Mucosa of stomach (tissue), 1 donor: ENCODE measurements around the gene PCP2.

ENCODE experiments used
- H3K27me3 ChIP-seq: one replicate; pipeline ENCODE4 v1.7.0; 2013; ENCODE audit warnings: mild to moderate bottlenecking, low read length; ENCODE audit not compliant: control insufficient read depth, insufficient read depth
- H3K36me3 ChIP-seq: one replicate; pipeline ENCODE4 v1.7.0; 2013; ENCODE audit warnings: low read length; ENCODE audit not compliant: control insufficient read depth, insufficient read depth
- H3K4me1 ChIP-seq: one replicate; pipeline ENCODE4 v1.7.0; 2013; ENCODE audit warnings: mild to moderate bottlenecking, low read length; ENCODE audit not compliant: control insufficient read depth, insufficient read depth
- H3K4me3 ChIP-seq: one replicate; pipeline ENCODE4 v1.7.0; 2013; ENCODE audit warnings: low read length
- H3K9ac ChIP-seq: one replicate; pipeline ENCODE4 v1.7.0; 2013; ENCODE audit warnings: mild to moderate bottlenecking, low read length, moderate library complexity
- H3K9me3 ChIP-seq: one replicate; pipeline ENCODE4 v1.7.0; 2013; ENCODE audit warnings: mild to moderate bottlenecking, low read length, moderate library complexity; ENCODE audit not compliant: control insufficient read depth
- donor health status: Pancreatic carcinoma.

Gene PCP2

GRCh38 chr19:7657131-7657751 is 23.7 kb upstream of the PCP2 start:
- Histone ChIP-seq H3K36me3 (no peaks in the 10 kb centered on the region), H3K9me3 (no peaks in the 10 kb centered on the region), H3K9ac (no peak overlapping the region), H3K4me3 (no peak overlapping the region), H3K4me1 (peaks cover 4% of the 10 kb centered on the region), H3K27me3 (peaks cover 3% of the 10 kb centered on the region)

DNA sequence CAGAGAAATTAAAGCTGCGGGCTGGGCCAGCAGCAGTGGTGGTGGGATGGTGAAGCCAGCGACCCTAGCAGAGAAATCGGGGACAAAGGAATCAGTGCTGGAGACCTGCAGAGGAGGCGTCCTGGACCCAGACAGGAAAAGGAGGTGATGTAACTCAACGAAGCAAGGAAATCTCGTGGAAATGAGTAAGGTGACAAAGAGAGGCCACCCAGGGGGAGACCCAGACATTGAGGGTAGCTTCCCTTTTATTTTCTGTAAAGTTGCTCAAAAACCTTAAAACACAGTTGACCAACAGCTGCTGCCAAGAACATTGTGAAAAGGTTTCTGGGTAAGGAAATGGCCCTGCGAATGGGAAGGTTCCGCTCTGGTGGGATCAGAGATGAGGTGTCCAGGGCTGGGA is 22.1 kb upstream of the PCP2 start:
- peaks cover 3% of the 10 kb centered on the region for H3K27me3 ChIP-seq
- peaks cover 7% of the 10 kb centered on the region for H3K4me1 ChIP-seq
- no peaks in the 10 kb centered on the region for H3K9me3 ChIP-seq
- H3K9ac ChIP-seq = no peak overlapping the region
- H3K36me3 ChIP-seq = no peaks in the 10 kb centered on the region
- no peak overlapping the region for H3K4me3 ChIP-seq

DNA sequence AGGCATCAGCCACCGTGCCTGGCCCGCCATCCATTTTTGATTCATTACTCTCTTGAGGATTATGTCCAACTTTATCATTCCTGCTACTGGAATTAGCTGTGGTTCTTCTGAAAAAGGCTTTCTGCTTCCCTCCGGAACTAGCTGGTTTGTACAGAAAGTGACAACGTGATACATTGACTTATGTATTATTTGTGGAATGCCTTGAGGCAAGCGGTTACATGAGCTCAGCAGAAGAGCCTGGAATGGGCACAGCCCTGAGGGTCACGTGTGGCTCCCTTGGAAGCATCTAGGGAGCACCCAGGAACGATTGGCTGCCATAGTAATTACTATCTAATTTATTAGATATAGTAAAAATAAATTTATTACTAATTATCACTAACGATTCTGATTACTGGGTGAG is 20.9 kb upstream of the PCP2 start:
- Histone ChIP-seq H3K27me3 (peaks cover 3% of the 10 kb centered on the region), H3K9me3 (no peaks in the 10 kb centered on the region), H3K9ac (no peak overlapping the region), H3K4me1 (peaks cover 7% of the 10 kb centered on the region), H3K4me3 (no peak overlapping the region), H3K36me3 (no peaks in the 10 kb centered on the region)

DNA sequence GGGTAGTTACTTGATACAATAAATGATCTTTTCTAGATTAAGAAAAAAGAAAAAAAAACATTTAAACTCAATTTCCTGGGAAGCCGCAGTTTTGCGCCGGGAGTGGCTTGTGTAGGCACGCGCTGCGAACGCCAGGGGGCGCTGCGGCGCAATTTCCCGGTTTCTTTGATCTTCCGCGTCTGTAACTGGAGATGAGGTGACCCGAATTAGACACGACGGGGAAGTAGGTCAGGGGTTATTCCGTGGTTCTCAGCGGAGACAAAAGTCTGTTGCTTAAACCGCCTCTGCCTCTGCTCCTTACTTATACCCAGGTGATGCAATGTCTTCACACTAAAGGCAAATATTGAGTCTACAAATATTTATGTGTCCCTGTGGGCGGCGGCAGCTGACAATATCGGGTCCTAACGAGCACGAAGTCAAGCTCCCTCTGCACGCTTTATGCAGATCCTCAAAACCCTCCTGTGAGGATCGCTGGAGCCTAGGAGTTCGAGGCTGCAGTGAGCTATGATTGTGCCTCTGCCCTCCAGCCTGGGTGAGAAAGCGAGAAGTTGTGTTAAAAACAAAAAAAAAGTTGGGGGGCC is 18.6 kb upstream of the PCP2 start:
- Histone ChIP-seq H3K4me1 (peaks cover 7% of the 10 kb centered on the region), H3K36me3 (no peaks in the 10 kb centered on the region), H3K27me3 (no peaks in the 10 kb centered on the region), H3K9ac (peak overlapping the region; percentile 51), H3K4me3 (no peak overlapping the region), H3K9me3 (no peaks in the 10 kb centered on the region)

- Histone ChIP-seq H3K27me3 (no peaks in the 10 kb centered on the region), H3K9ac (no peak overlapping the region), H3K9me3 (no peaks in the 10 kb centered on the region), H3K4me3 (no peak overlapping the region), H3K36me3 (no peaks in the 10 kb centered on the region), H3K4me1 (peaks cover 7% of the 10 kb centered on the region)
Measured at GRCh38 chr19:7650148-7650547, 16.6 kb upstream of the PCP2 start.

DNA sequence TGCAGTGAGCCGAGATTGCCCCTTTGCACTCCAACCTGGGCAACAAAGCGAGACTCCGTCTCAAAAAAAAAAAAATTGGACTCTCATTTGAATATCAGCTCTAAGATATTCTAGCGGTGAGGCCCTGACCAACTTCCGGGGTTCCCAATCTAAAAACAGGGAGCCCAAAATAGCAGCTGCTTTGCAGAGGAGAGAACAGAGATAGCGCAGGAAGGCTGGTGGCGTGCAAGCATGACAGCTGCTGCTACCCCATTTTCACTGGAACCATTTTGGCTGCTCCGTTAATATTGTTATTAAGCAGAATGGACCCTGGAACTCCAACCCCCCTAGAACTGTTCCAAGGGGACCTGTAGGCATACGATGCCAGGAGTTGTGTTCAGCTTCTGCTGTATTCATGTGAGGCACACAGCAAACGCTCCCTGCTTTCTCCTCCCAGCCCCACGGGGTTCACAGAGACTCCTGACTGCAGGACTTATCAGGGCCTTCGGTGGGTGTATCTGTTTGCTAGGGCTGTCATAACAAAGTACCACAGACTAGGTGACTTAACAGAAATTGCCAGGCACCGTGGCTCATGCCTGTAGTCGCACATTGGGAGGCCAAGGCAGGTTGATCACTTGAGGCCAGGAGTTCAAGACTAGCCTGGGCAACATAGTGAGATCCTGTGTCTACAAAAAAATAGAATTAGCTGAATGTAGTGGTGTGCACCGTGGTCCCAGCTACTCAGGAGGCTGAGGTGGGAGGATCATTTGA is 14.9 kb upstream of the PCP2 start:
- no peak overlapping the region for H3K9ac ChIP-seq
- H3K4me1 ChIP-seq = peaks cover 7% of the 10 kb centered on the region
- H3K4me3 ChIP-seq = no peak overlapping the region
- H3K36me3 ChIP-seq = no peaks in the 10 kb centered on the region
- no peaks in the 10 kb centered on the region for H3K9me3 ChIP-seq
- H3K27me3 ChIP-seq = no peaks in the 10 kb centered on the region

GRCh38 chr19:7647156-7647555 is 13.6 kb upstream of the PCP2 start:
- Histone ChIP-seq H3K36me3 (no peaks in the 10 kb centered on the region), H3K9me3 (no peaks in the 10 kb centered on the region), H3K27me3 (no peaks in the 10 kb centered on the region), H3K4me1 (peaks cover 3% of the 10 kb centered on the region), H3K9ac (no peak overlapping the region), H3K4me3 (no peak overlapping the region)

DNA sequence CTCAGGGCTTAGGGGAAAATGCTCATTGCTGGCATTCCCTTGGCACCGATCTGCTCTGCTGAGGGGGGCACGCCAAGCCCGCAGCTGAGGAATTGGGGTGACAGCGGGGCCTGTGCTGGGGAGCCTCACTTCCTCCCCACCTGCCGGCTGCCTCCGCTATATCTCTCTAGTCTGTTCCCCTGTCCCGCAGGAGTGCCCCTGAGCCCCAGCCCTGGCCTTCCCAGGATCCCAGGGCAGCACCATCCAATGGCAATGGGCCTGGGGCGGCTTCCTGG is 12.8 kb upstream of the PCP2 start:
- Histone ChIP-seq H3K27me3 (no peaks in the 10 kb centered on the region), H3K4me1 (no peaks in the 10 kb centered on the region), H3K4me3 (no peak overlapping the region), H3K9ac (no peak overlapping the region), H3K36me3 (no peaks in the 10 kb centered on the region), H3K9me3 (no peaks in the 10 kb centered on the region)

GRCh38 chr19:7645656-7646425 is 12.3 kb upstream of the PCP2 start:
- no peaks in the 10 kb centered on the region for H3K36me3 ChIP-seq
- no peak overlapping the region for H3K4me3 ChIP-seq
- H3K9ac ChIP-seq = no peak overlapping the region
- no peaks in the 10 kb centered on the region for H3K9me3 ChIP-seq
- H3K4me1 ChIP-seq = no peaks in the 10 kb centered on the region
- H3K27me3 ChIP-seq = no peaks in the 10 kb centered on the region

GRCh38 chr19:7645163-7645562 is 11.6 kb upstream of the PCP2 start:
- H3K36me3 ChIP-seq = peaks cover 3% of the 10 kb centered on the region
- H3K9ac ChIP-seq = no peak overlapping the region
- H3K27me3 ChIP-seq = no peaks in the 10 kb centered on the region
- H3K4me3 ChIP-seq = no peak overlapping the region
- no peaks in the 10 kb centered on the region for H3K4me1 ChIP-seq
- H3K9me3 ChIP-seq = no peaks in the 10 kb centered on the region

- no peaks in the 10 kb centered on the region for H3K27me3 ChIP-seq
- no peaks in the 10 kb centered on the region for H3K4me1 ChIP-seq
- no peaks in the 10 kb centered on the region for H3K9me3 ChIP-seq
- peaks cover 10% of the 10 kb centered on the region for H3K36me3 ChIP-seq
- no peak overlapping the region for H3K4me3 ChIP-seq
- no peak overlapping the region for H3K9ac ChIP-seq
Measured at GRCh38 chr19:7644550-7644877, 11.0 kb upstream of the PCP2 start.
